Stromal cell of bone marrow (primary cell): ENCODE measurements around the gene CHST1.

Experiments
- DNase-seq: peaks from one replicate; pipeline ENCODE4 v3.0.0-alpha.2; 2012; ENCODE audit warnings: low read depth

CHST1 gene

DNA sequence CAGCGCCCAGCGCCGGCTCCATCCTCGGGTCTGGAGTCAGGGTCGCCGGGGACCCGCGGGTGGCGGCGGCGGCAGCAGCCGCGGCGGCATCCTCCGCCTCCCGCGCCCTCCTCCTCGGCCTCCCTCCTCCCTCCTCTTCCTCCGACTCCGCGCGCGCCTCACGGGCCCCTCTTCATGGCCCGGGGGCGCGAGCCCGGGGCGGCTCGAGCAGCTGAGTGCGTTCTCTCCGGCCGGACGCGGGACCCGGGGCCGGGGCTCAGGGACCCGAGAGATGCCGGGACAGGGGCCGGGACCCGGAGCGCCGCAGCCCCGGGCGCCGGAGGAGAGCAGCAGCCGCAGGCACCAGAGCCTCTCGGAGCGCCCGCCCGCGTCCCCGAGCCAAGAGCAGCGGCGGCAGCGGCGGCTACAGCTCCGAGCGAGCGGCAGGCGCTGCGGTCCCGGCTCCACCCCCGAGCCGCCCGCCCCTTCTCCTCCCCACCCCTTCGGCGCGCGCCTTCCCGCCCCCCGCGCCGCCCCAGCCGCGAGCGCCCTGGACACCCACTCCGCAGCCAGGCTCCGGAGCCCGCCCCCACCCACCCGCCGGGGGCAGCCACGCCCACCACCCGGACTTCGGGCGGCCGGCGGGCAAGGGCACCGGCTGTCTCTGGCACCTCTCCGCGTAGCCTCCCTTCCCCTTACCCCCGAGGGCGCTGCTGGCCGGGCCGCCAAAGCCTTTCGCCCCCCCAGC lies at the start of gene CHST1:
Gene CHST1, minus strand, starts transcription at position 417 of the 727 bp plus-strand sequence. CDS start 14,699 bp downstream, outside the sequence.
- no peak for DNase-seq

DNA sequence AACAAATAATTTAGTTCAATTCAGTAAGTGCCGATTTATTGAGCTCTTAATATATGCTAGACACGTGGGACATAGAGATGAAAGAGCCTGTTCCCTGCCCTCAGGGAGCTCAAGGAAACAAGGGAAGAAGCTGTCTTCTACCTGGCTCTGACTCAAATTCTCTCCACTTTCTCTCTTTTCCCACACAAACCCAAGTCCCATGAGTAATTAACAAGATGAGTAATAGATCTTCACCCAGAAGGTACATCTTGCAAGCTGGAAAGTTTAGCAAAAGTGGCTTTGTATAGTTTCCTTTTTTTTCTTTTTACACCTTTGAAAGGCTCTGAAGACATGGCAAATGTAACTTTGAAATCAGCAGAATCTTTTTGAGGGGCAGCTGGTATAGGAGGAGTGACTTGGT lies 48.2 kb upstream of the CHST1 start:
- DNase-seq = no peak

GRCh38 chr11:45710561-45710960 lies 45.1 kb upstream of the CHST1 start:
- no peak for DNase-seq

DNA sequence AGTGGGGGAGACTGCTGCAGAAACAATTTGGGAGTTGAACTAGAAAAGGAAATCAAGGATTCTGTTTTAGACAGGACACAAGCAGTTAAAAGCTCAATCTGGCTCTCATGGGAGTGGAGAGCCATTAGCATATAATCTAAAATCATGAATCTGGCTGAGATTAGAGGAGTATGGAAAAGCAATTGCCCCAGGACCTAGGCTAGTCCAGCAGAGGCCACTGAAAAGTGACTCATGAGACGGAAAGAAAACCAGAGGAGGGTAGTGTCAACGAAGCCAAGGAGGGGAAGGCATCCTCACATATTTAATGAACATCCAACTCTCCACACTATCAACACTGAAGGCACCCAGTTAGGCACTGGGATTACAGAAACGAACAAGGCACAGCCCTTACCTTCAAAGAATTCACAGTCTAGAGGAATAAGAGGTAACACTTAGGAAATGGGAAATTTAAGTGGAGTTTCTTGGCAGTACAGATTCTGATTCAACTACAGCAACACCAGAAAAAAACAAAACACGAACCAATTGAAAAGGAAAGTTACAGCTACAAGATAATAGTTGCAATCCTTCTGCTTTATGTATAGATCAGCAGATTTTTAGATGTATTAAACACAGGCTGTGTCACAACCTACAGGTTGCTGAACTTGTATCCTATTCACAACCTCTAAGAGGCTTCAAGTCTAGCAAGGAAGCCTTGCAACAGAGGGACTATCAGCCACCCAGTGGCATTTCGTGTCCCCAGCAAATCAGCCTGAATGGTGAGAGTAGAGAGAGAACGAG lies 43.7 kb upstream of the CHST1 start:
- DNase-seq = no peak

- DNase-seq = no peak
Measured at GRCh38 chr11:45704635-45705034, 39.2 kb upstream of the CHST1 start.

- no peak for DNase-seq
Measured at GRCh38 chr11:45704133-45704532, 38.7 kb upstream of the CHST1 start.

- DNase-seq = no peak
Measured at GRCh38 chr11:45702511-45702910, 37.1 kb upstream of the CHST1 start.

GRCh38 chr11:45698777-45699497 lies 33.5 kb upstream of the CHST1 start:
- no peak for DNase-seq

- DNase-seq = no peak
Measured at GRCh38 chr11:45692808-45693453, 27.5 kb upstream of the CHST1 start.

DNA sequence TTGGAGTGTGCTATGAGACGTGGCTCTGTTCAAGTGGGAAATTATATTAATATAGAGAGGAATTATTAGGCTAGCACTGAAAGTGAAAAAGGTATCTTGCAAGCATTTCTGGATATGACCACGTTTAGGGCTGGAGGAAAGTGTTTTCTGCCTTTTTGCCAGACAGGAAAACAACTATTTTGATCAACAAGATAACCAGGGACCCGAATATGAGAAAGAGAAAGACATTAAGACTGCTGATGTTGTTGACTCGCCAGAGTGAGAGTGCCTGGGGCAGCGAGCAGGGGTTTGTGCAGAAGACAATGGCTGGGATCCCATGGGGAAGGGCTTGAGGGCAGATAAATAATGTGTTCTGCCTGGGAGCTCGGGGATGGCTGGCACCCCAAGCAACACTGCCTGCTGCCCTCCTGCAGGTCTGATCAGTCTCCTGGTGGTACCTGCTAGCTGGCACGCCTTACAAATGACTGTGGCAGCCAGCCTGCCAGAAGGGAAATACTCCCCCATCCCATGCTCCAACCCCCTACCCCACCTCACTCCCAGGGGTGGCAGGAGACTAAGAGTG lies 23.1 kb upstream of the CHST1 start:
- DNase-seq = no peak

GRCh38 chr11:45687836-45688235 lies 22.4 kb upstream of the CHST1 start:
- no peak for DNase-seq

DNA sequence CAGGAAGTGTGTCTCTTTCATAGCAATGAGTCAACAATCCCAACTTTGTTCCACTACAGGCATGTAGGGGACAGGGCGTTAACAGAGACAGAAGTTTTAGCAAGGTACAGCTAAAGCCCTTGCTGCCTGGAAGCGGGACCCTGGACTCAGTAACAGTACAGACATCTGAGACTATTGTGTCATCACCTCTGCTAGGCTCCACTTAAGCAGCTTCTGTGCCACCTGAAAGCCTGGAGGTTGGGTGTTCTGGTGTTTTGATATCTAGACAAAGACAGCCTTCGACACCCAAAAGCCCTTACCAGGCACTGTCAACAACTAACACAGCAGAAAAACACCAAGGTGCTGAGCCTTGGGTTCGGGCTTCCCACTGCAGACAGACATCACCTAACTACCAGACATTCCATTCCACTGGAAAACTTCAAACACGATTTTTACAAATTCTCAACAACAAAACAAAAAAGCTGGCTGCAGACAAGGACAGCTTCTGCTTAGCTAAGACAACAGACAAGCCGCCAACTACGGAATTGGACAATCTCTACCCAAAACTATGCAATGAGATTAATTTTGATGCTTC lies 20.6 kb upstream of the CHST1 start:
- no peak for DNase-seq

DNA sequence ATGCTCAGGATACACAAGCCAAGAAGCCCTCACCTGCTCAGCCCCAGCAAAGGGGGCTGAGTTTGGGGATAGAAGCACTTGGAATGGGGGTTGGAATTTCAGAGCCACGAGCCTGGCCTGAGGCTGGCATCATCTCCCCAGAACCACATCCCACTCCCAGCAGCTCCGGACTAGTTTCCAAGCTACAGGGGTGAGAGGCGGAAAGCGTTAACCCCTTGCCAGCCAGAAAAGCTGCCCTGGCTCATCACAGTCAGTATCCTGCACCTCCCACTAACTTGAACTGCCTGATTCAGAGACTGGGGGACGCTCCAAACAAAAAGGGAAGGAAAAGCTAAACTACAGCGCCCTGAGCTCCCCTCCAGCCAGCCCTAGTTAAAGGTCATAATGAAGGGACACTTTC lies 19.0 kb upstream of the CHST1 start:
- no peak for DNase-seq

DNA sequence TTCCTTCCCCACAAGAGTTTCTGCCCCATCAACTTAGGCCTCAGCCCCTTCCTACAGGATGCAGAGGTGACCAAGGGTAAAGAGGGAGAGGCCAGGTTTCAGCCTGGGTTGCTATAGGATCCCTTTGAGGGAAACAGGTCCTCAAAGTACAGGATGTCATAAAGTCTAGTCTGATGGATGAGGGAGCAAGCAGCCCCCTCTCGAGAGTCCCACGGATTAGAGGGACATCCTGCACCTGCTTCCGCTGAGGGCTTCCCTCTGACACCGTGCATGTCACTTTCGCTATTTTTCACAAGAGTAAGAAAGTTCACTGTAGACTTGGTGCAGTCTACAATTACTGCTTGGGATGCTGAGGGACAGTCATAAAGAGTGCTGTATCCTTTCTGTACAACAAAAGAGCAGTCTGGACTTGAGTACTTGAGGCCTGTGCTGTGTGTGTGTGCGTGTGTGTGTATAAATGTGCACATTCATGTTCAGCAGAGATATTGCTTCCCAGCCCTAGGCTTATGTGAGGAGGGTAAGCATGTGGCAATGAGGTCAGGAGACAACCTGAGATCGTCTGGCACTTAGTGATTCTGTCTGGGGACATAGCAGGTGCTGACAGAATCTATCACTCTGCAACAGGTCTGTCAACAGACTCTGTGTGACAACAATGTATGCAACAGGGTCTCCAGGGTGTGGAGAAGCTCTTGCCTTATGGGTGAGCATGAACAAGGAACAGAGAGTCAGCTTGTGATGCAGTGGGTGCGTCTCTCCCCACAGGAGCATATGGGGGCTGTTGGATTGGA lies 18.0 kb upstream of the CHST1 start:
- no peak for DNase-seq

DNA sequence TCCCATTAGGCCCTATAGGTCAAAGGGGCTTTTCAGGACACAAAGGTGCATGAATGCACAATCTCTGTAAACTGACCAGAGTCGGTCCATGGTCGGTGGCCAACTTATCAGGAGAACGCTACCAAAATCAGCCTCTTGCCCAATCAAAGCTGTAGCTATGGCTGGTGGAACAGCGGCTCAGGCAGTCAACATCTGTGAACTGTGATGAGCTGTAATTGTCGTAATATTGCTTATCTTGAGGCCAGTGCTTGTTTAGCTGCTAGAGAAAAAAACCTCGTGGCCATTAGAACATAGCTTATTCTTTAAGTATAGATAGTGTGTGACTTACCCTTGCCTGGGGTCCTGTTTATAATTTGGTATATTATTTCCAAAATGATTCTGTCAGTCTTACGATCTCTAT lies 14.4 kb upstream of the CHST1 start:
- DNase-seq = no peak

DNA sequence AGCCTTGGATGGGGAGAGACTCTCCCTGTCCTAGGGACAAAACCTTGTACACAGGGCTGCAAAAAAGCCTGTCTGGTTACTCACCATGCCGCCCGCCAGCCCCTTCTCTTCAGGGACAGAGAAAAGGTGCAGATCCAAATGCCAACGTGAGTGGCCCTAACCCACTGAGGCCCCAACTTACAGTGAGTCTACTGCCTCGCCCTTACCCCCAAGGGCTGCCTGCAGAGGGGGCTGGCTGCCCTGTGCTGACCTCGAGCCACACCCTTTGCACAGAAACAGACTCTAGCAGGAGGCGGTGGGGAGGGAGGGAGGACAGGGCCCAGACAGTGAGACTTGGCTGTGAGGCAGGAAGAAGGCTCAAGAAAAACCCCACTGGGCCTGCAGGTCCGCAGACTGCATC lies 13.6 kb upstream of the CHST1 start:
- no peak for DNase-seq

DNA sequence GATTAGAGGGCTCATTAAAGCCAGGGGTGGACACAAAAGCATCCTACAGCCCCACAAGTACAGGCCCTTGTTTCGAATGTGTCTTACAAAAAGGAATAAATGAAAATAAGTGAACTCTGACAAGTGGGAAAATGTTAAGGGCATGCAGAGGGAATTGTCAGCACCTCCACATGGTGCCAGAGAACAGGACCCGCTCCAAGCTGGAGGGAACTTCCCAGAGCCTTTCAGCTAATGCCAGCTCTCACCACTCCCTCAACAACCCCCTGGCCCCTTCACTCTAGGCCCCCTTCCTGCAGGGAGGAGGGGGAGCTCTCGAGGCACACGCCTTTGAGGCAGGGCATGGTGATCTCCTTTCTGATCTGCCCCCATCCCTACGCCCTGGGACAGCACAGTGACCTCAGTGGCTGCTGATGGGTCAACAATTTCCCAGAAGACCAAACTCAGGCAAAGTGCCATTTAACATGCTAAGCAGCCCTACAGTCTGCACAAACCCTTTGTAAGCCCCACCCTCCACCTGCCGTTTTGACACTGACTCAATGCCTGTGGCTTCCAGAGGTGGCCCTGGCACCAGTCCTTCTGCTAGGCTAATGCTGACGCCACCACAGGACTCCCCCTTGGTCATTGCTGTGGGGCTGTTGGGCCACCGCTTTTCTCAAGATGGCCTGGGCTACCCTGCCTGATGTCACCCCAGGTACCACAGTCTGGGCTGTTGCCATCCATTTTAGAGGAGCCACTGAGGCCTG lies 12.5 kb upstream of the CHST1 start:
- DNase-seq = no peak

DNA sequence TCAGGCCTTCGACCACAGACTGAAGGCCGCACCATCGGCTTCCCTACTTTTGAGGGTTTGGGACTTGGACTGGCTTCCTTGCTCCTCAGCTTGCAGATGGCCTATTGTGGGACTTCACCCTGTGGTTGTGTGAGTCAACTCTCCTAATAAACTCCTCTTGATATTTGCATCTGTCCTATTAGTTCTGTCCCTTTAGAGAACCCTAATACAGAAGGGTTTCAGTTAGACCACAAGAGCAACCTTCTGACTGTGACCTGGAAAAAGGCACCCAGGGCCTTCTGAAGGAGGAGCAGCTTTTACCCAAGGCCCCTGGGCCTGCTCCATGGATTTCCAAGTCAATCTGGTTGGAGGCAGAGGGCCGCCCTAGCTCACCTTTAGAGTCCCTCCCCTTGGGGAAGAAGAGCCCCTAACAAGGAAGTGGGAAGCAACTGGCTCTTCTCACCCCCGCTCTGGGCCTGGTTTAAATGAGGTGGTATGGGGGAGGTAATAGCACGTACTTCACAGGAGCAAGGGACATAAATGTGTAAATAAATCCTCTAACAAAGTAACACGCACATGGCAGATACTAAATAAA lies 11.2 kb upstream of the CHST1 start:
- DNase-seq = no peak

GRCh38 chr11:45675646-45676045 lies 10.2 kb upstream of the CHST1 start:
- no peak for DNase-seq
